DMS114 treated with DMSO at 0.1 percent for 48 hours (cell line): ENCODE results near the gene AGT.

ENCODE experiments used
- DNase-seq: peaks from one replicate; lab custom pipeline; 2025; ENCODE audit not compliant: unreplicated experiment; lab: John Stamatoyannopoulos, UW

Gene AGT

DNA sequence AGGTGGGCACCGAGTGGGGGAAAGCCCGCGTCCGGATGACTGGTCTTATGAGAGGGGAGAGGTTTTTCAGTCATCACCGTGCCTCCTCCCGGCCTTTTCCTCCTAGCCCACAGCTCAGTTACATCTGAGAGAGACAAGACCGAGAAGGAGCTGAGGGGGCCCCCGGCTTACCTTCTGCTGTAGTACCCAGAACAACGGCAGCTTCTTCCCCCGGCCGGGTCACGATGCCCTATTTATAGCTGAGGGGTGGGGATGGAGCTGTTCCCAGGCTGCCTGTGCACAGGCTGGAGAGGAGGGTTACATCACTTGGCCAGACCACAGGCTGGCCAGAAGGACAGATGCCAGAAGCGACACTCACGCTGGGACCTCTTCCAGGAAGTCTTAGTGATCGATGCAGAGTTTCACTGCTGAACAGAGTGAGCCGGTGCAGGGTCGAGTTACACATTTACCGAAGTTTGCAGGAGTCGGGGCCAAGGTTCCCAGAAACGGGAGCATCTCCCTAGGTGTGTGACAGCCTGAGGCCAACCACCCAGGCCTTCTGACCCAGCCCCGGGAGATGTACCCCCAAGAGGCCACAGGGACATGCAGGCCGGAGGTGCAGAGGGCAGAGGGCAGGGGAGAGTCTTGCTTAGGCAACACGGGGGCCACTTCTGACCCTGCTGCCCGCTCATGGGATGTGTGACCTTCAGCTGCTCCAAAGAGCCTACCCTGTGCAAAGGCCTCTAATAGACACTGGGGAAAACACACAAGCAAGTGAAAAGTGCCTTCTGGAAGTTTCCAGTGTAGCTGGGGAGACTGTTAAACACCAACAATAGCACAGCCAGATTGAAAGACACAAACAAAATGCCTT, at the start of gene AGT:
Gene AGT (minus strand): TSS at position 208 of the 850 bp plus-strand sequence. CDS start 3,299 bp downstream, outside the sequence.
- no peak for DNase-seq

DNA sequence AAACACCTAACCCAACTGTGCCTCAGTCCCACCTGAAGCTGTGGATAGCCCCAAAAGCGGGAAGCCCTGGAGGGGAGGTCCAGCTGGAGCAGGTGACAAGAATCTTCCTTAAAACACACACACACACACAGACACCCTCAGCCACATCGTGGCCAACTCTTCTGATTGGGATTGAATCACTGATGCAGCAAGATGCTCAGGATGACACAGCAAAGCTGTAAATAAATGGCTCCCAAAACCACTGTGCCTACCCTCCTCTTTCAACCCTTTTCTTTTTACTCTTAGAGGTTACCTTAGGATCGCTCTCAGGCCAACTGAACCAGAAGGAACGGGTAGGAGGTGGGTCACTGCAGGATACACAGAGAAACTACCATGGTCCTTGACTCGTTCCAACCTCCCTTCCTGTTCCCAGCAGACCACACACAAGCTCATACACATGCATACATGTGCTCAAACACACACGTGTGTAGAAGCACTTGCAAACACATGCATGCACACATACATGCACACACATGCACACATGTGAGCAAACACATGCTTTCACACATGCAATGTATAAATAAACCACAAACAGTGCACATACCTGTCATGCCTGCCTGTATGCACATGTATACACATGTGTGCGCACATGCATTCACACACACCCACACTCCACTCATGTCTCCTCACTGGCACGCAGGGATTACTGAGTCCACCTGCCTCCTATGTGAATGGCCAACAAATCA, 47.7 kb upstream of the AGT start:
- no peak for DNase-seq

DNA sequence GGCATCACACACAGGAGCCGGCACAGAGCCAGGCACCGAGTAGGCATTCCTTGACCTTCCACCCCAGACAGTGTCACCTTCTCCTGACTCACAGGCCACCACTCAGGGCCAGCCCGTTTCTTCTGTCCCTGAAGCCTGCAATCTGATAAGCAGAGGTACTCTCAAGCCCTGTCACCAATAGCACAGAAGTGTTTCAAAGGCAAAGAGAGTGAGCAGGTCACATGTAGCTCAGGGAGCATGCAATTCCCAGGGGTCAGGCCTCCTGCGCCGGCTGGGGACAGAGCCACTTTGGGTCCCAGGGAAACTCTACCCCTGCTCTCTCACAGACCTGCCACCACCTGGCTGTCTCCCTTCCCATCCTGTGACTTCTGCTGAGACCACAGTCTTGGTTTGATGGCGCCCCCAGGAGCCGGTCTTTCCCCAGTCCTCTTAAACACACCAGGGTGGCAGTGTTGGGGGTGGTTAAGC, 46.5 kb upstream of the AGT start:
- no peak for DNase-seq

DNA sequence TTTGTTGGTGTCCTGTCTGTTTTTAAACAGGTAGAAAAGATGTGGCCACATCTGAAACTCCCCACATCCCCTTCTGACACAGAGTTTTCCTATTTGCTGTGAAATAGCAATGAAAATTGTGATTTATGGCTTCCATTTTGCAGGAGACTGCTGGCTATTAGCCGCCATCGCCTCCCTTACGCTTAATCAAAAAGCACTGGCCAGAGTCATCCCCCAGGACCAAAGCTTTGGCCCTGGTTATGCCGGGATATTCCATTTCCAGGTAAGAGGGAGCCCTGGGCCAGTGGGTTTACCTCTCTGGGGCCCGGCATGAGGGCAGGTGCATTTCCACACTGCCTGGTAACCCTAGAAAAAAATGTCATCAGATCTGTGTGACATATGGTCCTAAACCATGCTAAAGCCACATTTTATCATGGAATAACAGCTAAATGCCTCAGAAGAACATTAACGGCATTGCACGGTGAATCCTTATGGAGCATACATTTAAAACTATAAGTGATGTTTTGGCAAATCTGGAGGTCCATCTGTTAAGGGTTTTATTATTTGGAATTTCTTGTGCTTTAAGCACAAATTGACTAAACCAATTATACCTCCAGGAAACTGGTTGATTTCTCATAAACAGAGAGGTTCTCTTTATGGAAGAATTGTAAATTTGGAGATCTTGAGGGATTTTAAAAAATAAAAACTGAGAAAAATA, 45.6 kb upstream of the AGT start:
- no peak for DNase-seq

DNA sequence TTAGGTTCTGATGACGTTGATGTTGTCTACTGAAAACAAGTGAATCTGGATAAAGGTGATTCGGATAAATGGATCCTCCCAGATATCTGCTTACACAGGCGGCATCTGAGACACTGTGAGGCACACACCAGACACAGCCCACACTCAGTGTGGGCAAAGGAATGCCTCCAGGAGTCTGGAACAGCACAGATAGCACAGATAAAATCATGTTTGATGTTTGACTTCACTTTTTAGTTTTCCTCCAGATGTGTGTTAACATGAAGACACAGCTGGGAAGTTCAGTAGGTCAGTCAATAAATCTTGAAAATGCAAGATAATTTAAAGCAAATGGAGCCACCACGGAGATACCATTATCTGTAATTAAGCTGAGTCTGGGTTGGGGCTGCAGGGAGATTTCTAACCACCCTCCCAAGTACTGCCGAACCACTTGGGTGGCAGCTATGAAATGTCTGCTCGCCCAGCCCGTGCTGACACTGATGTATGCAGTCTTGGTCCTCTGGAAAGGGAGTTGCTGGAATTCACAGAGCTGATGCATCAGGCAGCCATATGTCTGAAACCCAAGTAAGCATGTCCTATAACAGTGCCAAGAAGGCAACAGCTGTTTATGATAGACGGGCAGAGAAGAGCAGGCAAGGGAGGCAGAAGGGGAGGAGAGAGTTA, 44.9 kb upstream of the AGT start:
- no peak for DNase-seq

GRCh38 chr1:230757856-230758708, 44.2 kb upstream of the AGT start:
- no peak for DNase-seq

DNA sequence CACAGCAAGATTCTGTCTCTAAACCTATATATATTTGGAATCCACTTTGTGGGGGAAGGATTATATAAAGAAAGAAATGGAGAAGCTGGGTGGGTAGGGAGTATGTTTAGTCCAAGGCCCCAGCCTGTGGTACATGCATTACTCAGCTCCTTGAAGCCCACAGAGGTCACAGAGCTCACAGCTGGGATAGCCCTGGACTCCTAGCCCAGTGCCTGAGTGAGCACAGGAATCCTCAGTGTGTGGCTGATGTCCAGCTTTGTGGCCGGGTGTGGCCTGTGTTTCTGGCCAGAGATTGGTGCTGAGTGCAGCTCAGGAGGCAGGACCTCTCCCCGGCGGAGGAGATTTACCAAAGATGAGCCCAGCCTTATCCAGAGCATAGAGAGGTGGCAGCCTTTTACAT, 40.9 kb upstream of the AGT start:
- no peak for DNase-seq

- no peak for DNase-seq
These were observed 39.8 kb upstream of the AGT start for GRCh38 chr1:230753586-230754251.

DNA sequence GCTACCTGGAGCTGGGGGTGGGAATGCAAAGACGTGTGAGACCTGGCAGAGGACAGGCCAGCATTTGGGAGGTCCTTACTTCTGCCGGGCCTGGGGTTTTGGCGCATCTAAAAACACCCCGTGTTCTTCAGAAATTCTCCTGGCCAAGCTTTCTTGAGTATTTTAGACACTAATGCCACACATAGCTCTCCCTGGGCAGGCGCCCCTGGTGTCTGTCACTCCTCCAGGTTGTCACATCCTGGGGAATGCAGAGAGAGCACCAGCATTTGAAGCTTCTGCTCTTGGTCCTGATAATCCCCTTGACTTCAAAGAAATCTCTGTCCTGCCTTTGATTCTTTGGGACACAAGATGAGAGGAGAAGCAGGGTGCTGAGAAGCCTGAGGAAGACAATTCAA, 39.3 kb upstream of the AGT start:
- DNase-seq, result no peak

DNA sequence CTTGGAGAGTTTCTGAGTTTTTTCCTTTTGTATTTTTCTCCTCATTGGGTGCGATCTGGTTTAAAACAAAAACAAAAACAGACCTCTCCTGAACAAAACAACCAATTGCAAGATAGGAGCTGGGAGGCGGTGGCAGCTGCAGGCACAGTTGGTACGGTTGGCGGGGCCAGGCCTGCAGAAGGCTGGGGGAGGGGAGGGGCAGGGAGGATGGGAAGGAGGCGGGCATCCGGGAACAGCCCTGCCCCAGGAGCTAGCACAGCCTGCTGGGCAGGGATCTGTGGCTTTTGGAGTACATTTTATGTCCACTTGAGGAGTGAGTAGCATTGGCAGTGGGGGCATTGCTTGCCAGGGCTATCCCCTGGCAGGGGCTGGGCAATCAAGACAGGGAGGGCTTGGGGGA, 38.5 kb upstream of the AGT start:
- no peak for DNase-seq

DNA sequence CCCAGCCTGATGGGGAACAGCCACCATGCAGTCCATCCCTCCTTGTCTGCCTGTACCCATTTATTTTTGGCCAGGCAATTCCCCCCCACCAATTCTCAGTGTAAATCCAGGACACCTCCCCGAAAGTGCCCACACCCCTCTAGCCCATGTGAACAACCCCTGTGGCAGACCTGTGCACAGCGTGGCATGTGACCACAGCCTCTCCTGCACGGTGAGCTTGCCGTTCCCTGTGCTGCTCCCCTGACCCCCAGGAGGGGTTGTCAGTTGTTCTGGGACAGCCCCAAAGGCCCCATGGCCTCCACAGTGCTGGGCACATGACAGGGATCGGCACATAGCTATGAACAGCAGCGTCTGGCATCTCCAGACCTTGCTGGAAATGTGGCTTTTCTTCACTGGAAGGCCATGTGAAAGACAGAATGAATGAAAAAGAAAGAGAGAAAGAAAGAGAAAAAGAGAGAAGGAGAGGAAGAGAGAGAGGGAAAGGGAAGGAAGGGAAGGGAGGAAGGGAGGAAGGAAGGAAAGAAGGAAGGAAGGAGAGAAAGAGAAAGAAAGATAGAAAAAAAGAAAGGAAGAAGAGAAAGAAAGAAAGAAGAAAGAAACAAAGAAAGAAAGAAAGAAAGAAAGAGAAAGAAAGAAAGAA, 37.2 kb upstream of the AGT start:
- DNase-seq, result no peak

DNA sequence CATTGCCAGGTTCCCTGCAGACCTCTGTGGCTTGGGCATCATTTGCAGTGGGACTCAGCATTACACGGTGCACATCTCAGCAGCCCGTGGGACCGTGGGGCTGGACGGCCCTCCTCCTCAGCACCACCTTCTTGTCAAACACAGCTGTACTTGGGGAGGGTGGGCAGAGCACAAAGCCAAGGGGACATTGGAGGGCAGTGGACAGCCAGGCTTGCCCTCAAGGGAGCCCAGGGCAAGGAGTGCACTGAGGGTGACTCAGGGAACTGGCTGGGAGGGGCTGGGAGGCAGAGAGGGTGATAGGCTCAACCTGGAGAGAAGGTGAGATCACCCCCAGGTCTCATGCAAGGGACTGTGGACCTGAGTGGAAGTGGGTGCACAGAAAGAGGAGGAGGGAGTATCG, 36.7 kb upstream of the AGT start:
- no peak for DNase-seq

DNA sequence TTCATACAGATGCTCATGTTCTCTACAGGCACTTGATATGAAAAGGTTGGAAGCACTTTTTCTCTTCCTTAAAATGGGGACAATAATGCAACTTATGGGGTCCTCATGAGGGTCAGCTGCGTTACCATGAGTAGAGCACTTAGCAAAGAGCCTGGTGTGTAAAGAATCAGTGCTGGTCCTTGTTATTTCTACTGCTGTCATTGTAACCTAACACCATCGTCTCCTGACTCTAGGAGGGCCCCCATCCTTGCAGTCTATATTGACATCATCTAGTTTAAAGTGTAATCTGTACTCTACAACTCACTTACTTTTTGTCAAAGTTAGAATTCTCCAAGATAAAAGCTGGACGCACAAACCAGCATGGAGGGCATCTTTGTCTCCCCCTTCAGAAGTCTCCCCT, 35.7 kb upstream of the AGT start:
- no peak for DNase-seq

DNA sequence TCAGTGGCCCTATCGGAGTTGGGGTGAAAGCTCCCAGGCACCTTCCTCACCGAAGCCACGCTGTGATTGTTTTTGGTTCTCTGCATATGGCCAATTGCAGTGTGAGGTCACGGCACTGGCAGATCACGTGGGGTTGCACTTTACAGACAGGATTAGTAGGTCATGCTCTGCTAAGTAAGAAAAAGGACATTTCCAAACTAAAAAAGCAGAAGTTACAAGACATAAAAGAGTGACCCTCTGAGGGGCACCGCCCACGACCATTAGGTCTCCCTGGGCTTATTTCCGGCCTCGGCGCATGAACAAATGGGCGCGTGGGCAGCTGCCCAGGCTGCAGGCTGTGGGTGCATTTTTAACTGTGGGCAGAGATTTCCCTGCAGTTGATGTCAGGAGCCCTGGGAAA, 35.2 kb upstream of the AGT start:
- DNase-seq, result no peak

DNA sequence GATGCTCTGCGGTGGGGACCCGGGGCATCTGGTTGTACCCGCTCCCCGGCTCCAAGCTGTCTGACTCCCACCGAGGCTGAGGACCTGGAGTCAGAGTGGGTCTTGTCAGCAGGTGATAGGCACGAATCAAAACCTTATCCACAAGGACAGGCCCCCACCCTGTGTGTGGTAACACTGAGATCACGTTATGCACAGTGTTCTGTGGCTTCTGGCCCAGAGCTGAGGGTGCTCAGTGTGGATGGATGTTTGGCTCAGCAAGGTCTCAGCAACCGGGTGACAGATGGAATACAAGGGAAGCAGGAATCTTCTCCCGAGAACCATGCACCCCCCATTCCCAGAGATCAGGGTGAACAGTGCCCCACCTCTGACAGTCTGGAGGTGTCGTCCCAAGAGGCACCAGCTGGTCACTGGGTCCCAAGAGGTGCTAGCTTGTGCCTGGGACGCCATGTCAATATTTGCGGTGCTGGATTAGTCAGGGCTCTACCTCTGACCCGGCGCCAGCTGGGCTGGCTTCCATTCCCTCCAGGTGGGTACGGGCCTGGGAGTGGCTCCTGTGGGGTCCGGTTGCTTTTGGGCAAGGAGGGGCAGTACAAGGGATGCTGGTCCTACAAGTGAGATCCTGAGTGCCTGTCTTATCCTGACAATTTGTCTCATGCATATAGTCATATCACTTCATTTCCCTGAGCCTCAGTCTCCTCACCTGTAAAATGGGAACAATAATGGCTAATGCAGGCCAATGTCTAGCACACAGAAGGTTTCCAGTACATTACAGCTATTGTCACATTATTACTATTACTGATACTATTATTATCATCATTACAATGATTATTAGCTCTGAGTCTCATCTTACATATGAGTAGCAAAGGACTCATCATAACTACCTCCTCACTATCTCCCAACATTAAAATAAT, 34.2 kb upstream of the AGT start:
- no peak for DNase-seq

GRCh38 chr1:230747127-230747730, 33.3 kb upstream of the AGT start, which contains the start of gene CAPN9:
CAPN9 (plus strand) TSS chr1:230747388; CDS start chr1:230747497, 109 bp downstream.
- no peak for DNase-seq

- no peak for DNase-seq
These were observed 32.7 kb upstream of the AGT start for GRCh38 chr1:230746617-230747016.

DNA sequence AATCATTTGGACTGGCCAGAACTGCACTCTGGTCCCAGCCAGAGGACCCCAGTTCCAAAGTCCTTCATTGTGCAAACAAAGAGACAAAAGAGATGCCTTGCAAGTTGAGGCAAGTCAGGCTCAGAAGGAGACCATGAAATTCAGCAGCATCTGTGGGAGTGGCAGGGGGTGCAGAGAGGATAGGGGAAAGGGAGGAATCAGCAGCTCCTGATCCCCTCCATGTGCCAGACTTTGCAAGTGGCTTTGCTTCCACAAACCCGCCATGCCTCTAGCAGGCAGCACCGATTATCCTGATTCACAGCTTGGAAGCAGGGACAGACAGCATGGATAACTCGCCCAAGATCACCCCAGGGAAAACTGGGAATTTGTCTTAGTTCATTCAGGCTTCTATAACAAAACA, 31.1 kb upstream of the AGT start:
- DNase-seq, result no peak
